ENCODE results near the gene PLET1.

The PLET1 gene

GRCh38 chr11:112260490-112260889 lies at the start of gene PLET1:
Gene PLET1 (minus strand): TSS chr11:112260860. CDS start chr11:112260589, 271 bp downstream.
- H3K4me1 ChIP-seq (ENCODE audit: control insufficient read depth in 1 of 2, insufficient read depth in 1 of 2, low read depth in 1 of 2, low read length in 1 of 2), result no peaks in the 10 kb centered on the region
- no peak within 1 kb of the TSS for H3K27ac ChIP-seq
- no peak within 1 kb of the TSS for H3K4me3 ChIP-seq (ENCODE audit: low read depth in 1 of 2, low read length in 1 of 2)
- H3K27me3 ChIP-seq, result no peaks in the 10 kb centered on the region
- TF ChIP-seq CTCF (IDR thresholded peaks at IDR 0.05), result no peak
- no peaks in the 10 kb centered on the region for H3K9me3 ChIP-seq
- H3K36me3 ChIP-seq, result no peaks in the 10 kb centered on the region

- Histone ChIP-seq H3K27ac (no peak overlapping the region), H3K36me3 (no peaks in the 10 kb centered on the region), H3K4me1 (ENCODE audit: control insufficient read depth in 1 of 2, insufficient read depth in 1 of 2, low read depth in 1 of 2, low read length in 1 of 2) (peaks cover 16 to 25% of the 10 kb centered on the region in 2 experiments), H3K9me3 (no peaks in the 10 kb centered on the region), H3K27me3 (no peaks in the 10 kb centered on the region), H3K4me3 (ENCODE audit: low read depth in 1 of 2, low read length in 1 of 2) (no peak overlapping the region)
- no peak for TF ChIP-seq CTCF (IDR thresholded peaks at IDR 0.05)
These were observed 49.8 kb upstream of the PLET1 start for GRCh38 chr11:112310419-112310818.

- H3K36me3 ChIP-seq, result no peaks in the 10 kb centered on the region
- H3K9me3 ChIP-seq, result no peaks in the 10 kb centered on the region
- H3K27ac ChIP-seq, result no peak overlapping the region
- no peak for TF ChIP-seq CTCF (IDR thresholded peaks at IDR 0.05)
- no peak overlapping the region for H3K4me3 ChIP-seq (ENCODE audit: low read depth in 1 of 2, low read length in 1 of 2)
- no peaks in the 10 kb centered on the region for H3K27me3 ChIP-seq
- H3K4me1 ChIP-seq (ENCODE audit: control insufficient read depth in 1 of 2, insufficient read depth in 1 of 2, low read depth in 1 of 2, low read length in 1 of 2), result peaks cover 9 to 13% of the 10 kb centered on the region in 2 experiments
These were observed 48.0 kb upstream of the PLET1 start for GRCh38 chr11:112308651-112309050.

GRCh38 chr11:112307616-112308015 lies 47.0 kb upstream of the PLET1 start:
- Histone ChIP-seq H3K9me3 (no peaks in the 10 kb centered on the region), H3K27ac (no peak overlapping the region), H3K36me3 (no peaks in the 10 kb centered on the region), H3K4me3 (ENCODE audit: low read depth in 1 of 2, low read length in 1 of 2) (no peak overlapping the region), H3K4me1 (ENCODE audit: control insufficient read depth in 1 of 2, insufficient read depth in 1 of 2, low read depth in 1 of 2, low read length in 1 of 2) (peaks cover 9 to 13% of the 10 kb centered on the region in 2 experiments), H3K27me3 (no peaks in the 10 kb centered on the region)
- TF ChIP-seq CTCF (IDR thresholded peaks at IDR 0.05), result no peak

GRCh38 chr11:112306230-112306629 lies 45.6 kb upstream of the PLET1 start:
- H3K9me3 ChIP-seq, result no peaks in the 10 kb centered on the region
- no peaks in the 10 kb centered on the region for H3K27me3 ChIP-seq
- H3K27ac ChIP-seq, result no peak overlapping the region
- H3K4me1 ChIP-seq (ENCODE audit: control insufficient read depth in 1 of 2, insufficient read depth in 1 of 2, low read depth in 1 of 2, low read length in 1 of 2), result peaks cover 9 to 18% of the 10 kb centered on the region in 2 experiments
- H3K4me3 ChIP-seq (ENCODE audit: low read depth in 1 of 2, low read length in 1 of 2), result no peak overlapping the region
- TF ChIP-seq CTCF (IDR thresholded peaks at IDR 0.05), result no peak
- no peaks in the 10 kb centered on the region for H3K36me3 ChIP-seq

- Histone ChIP-seq H3K27ac (no peak overlapping the region), H3K27me3 (no peaks in the 10 kb centered on the region), H3K9me3 (no peaks in the 10 kb centered on the region), H3K4me3 (ENCODE audit: low read depth in 1 of 2, low read length in 1 of 2) (no peak overlapping the region), H3K4me1 (ENCODE audit: control insufficient read depth in 1 of 2, insufficient read depth in 1 of 2, low read depth in 1 of 2, low read length in 1 of 2) (peaks cover 0 to 6% of the 10 kb centered on the region in 2 experiments), H3K36me3 (no peaks in the 10 kb centered on the region)
- no peak for TF ChIP-seq CTCF (IDR thresholded peaks at IDR 0.05)
These were observed 44.3 kb upstream of the PLET1 start for GRCh38 chr11:112304914-112305313.
